Natural killer cell (primary cell): ENCODE results near the gene ARHGEF39. TPM values are rescaled to one million over a fixed set of nuclear protein-coding genes. Genes with fewer than 3 reads are reported as not detected.

Experiments used
- ATAC-seq, 3 donors: fragments of 150-1000 bp in 2 of 3; fragments of 200-7000 bp in 1 of 3; cut with Tn5 transposase; 1 replicate in 1 of 3; 2 replicates in 2 of 3; pipeline ENCODE4 v1.10.0; 2021; ENCODE audit warnings: mild to moderate bottlenecking in 2 of 3, moderate library complexity in 2 of 3
- DNase-seq, 2 donors: peaks; one replicate each; pipeline versions ENCODE4 v3.0.0 to v3.0.0-alpha.2; 2013 to 2021; ENCODE audit warnings: mixed read lengths in 1 of 2
- H3K27ac ChIP-seq: one replicate; pipeline ENCODE4 v1.5.1; 2013; ENCODE audit warnings: mild to moderate bottlenecking, low read length
- H3K27me3 ChIP-seq: one replicate; pipeline ENCODE4 v1.6.1; 2013; ENCODE audit warnings: low read length; ENCODE audit not compliant: control insufficient read depth, insufficient read depth
- H3K36me3 ChIP-seq: one replicate; pipeline ENCODE4 v1.6.1; 2013; ENCODE audit warnings: low read length; ENCODE audit not compliant: control insufficient read depth, insufficient read depth
- H3K4me1 ChIP-seq: one replicate; pipeline ENCODE4 v1.6.1; 2013; ENCODE audit warnings: low read length; ENCODE audit not compliant: control insufficient read depth, insufficient read depth
- H3K4me3 ChIP-seq: one replicate; pipeline ENCODE4 v1.5.1; 2013; ENCODE audit warnings: low read length
- H3K9me3 ChIP-seq: one replicate; pipeline ENCODE4 v1.6.1; 2013; ENCODE audit warnings: low read length; ENCODE audit not compliant: control insufficient read depth, insufficient read depth
- H3K27ac Mint-ChIP-seq, 2 donors: one replicate each; pipeline ENCODE4 v1.8.0; 2022; ENCODE audit warnings: mild to moderate bottlenecking in 2 of 2, mixed read lengths in 2 of 2, moderate library complexity in 1 of 2
- H3K27me3 Mint-ChIP-seq, 2 donors: one replicate each; pipeline ENCODE4 v1.8.0; 2022; ENCODE audit warnings: low read depth in 2 of 2, mixed read lengths in 2 of 2
- H3K36me3 Mint-ChIP-seq: one replicate; pipeline ENCODE4 v1.8.0; 2022; ENCODE audit warnings: mixed read lengths
- H3K4me1 Mint-ChIP-seq, 2 donors: one replicate each; pipeline ENCODE4 v1.8.0; 2022; ENCODE audit warnings: mixed read lengths in 2 of 2
- H3K4me3 Mint-ChIP-seq: one replicate; pipeline ENCODE4 v1.8.0; 2022; ENCODE audit warnings: mild to moderate bottlenecking, moderate library complexity, mixed read lengths
- H3K9me3 Mint-ChIP-seq, 2 donors: one replicate each; pipeline ENCODE4 v1.8.0; 2022; ENCODE audit warnings: mixed read lengths in 2 of 2
- WGBS: methylation state at CpG from one replicate; pipeline ENCODE4 v1.1.7; 2013; ENCODE audit warnings: missing lambda C conversion rate; ENCODE audit not compliant: insufficient coverage; 5-methylcytosine and 5-hydroxymethylcytosine counted together
- intact Hi-C: fragments of 100-400 bp; cut with micrococcal nuclease; formaldehyde crosslinking; loops from one replicate; pipeline ENCODE4 v1.14.2; 2022
- total RNA-seq, 4 donors: library from RNA; stranded (reverse); fragments of 120-200 nt in 1 of 4; gene quantifications; one replicate each; pipeline versions ENCODE4 v1.2.3 to v1.2.4, GENCODE V29; 2013 to 2022
- TF ChIP-seq, protein P1 (sequence below): fragments of 200-600 bp; IDR thresholded peaks from one replicate; pipeline ENCODE4 v1.8.0; 2022; ENCODE audit warnings: antibody characterized with exemption

ARHGEF39 gene
- total RNA-seq, 3 donors from 2014 or later (not counting 1 experiment from before 2014, with no cell fraction given): 1.3 to 3.2 (median 1.5) TPM

DNA sequence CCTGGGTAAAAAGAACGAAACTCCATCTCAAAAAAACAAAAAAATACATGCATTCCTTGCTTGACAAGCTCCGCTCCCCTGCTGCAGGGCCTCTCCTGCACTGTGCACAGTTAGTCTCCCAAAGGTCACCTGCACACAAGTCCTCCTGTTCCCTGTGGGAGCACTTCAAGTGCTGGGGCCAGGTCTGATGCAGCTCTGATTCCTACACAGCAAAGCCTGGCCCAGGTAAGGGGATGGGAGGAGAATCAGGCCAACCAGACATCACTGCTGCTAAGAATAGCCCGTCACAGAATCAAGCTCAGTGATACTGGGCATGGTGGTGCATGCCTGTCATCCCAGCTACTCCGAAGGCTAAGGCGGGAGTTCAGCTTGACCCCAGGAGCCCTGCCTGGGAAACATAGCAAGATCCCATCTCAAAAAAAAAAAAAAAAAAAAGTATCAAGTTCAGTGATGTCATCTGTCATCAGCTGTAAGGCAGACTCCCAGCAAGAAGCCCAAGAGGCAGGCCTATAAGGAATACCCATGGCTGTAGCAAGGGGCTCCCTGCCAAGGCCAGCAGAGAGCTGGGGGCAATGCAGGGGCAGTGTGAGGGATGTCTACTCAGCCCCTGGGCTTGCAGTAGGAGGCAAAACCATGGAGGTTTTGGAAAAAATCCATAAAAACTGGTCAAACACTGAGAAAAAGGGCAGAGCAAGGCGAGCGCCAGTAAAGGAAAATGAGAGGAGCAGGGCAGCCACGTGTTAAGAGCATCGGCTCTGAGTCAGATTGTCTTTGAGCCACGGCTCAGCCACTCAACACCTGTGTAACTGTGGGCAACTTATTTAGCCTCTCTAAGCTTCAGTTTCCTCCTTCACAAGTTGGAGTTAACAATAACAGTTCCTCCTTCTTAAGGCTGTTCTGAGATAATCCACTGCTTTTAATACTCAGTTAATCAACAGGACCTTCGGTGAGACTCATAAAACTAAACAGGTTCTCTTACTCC, 21.5 kb upstream of the ARHGEF39 start:
- no peak overlapping the region for H3K27ac Mint-ChIP-seq

DNA sequence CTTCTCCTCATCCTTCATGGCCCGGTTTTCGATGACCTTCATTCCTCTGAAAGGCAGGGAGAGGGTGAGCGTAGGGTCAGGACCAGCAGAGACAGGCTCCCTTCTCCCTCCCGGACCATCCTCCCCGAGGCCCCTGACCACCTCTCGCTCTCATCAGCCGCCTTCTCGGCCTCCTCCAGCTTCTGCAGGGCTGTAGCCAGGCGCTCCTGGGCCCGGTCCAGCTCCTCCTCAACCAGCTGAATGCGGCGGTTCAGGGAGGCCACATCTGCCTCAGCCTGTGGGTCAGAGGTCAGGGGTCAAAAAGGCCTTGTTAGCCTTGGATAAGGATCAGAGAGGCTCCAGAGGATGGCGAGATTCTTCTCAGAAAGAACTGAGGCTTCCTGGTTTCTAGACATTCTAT, 20.5 kb upstream of the ARHGEF39 start:
- H3K9me3 Mint-ChIP-seq: no peaks in the 10 kb centered on the region
- no peak for ATAC-seq

More for the DNA sequence above, 21.5 kb upstream of the ARHGEF39 start:
- Histone ChIP-seq H3K36me3 (peaks cover 4% of the 10 kb centered on the region), H3K4me3 (no peak overlapping the region), H3K9me3 (no peaks in the 10 kb centered on the region), H3K27ac (no peak overlapping the region), H3K4me1 (peaks cover 14% of the 10 kb centered on the region), H3K27me3 (no peaks in the 10 kb centered on the region)
- WGBS: 86% methylated on average over 10 of the region's 11 CpGs
- peaks cover 0 to 19% of the 10 kb centered on the region in 2 donors for H3K4me1 Mint-ChIP-seq
- H3K4me3 Mint-ChIP-seq: peak overlapping the region; percentile 31
- no peak for DNase-seq
- H3K36me3 Mint-ChIP-seq: no peaks in the 10 kb centered on the region
- no peaks in the 10 kb centered on the region for H3K27me3 Mint-ChIP-seq
- intact Hi-C loops: no loop called here
- no peaks in the 10 kb centered on the region for H3K9me3 Mint-ChIP-seq
- TF ChIP-seq, protein P1, sequence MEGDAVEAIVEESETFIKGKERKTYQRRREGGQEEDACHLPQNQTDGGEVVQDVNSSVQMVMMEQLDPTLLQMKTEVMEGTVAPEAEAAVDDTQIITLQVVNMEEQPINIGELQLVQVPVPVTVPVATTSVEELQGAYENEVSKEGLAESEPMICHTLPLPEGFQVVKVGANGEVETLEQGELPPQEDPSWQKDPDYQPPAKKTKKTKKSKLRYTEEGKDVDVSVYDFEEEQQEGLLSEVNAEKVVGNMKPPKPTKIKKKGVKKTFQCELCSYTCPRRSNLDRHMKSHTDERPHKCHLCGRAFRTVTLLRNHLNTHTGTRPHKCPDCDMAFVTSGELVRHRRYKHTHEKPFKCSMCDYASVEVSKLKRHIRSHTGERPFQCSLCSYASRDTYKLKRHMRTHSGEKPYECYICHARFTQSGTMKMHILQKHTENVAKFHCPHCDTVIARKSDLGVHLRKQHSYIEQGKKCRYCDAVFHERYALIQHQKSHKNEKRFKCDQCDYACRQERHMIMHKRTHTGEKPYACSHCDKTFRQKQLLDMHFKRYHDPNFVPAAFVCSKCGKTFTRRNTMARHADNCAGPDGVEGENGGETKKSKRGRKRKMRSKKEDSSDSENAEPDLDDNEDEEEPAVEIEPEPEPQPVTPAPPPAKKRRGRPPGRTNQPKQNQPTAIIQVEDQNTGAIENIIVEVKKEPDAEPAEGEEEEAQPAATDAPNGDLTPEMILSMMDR: no peak
- ATAC-seq: no peak

DNA sequence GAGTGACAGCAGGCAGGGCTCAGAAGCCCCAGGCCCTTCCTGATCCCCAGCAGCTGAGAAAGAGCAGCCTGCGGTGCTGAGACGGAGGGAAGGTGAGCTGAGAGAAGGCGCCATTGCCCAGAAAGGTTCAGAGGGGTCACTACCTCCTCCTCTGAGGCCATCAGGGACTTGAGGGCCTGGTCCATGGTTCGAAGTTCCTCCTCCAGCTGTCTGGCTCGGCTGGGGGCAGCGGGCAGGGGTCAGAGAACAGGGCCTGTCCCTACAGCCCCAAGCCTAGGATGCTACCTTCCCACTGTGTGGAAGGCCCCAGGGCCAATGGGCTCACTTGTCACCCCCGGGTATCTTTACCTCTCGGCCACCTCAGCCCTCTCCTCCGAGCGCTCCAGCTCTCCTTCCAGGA, 19.9 kb upstream of the ARHGEF39 start:
- Histone ChIP-seq H3K9me3 (no peaks in the 10 kb centered on the region), H3K4me1 (peaks cover 4% of the 10 kb centered on the region), H3K4me3 (no peak overlapping the region), H3K27me3 (no peaks in the 10 kb centered on the region), H3K27ac (no peak overlapping the region), H3K36me3 (peaks cover 4% of the 10 kb centered on the region)
- H3K9me3 Mint-ChIP-seq: no peaks in the 10 kb centered on the region
- no peak for ATAC-seq
- TF ChIP-seq, protein P1: no peak
- H3K27ac Mint-ChIP-seq: no peak overlapping the region
- WGBS: 96% methylated on average over 10 of the region's 10 CpGs
- intact Hi-C loops: no loop called here
- H3K4me3 Mint-ChIP-seq: no peak overlapping the region
- H3K27me3 Mint-ChIP-seq: no peaks in the 10 kb centered on the region
- no peak for DNase-seq
- H3K36me3 Mint-ChIP-seq: no peaks in the 10 kb centered on the region
- peaks cover 0 to 10% of the 10 kb centered on the region in 2 donors for H3K4me1 Mint-ChIP-seq

More for the DNA sequence above, 20.5 kb upstream of the ARHGEF39 start:
- Histone ChIP-seq H3K9me3 (no peaks in the 10 kb centered on the region), H3K27ac (no peak overlapping the region), H3K36me3 (peaks cover 4% of the 10 kb centered on the region), H3K27me3 (no peaks in the 10 kb centered on the region), H3K4me1 (peaks cover 9% of the 10 kb centered on the region), H3K4me3 (no peak overlapping the region)
- no peak for DNase-seq
- 94% methylated on average over 13 of the region's 13 CpGs for WGBS
- peaks cover 0 to 10% of the 10 kb centered on the region in 2 donors for H3K4me1 Mint-ChIP-seq
- no peaks in the 10 kb centered on the region for H3K27me3 Mint-ChIP-seq
- H3K27ac Mint-ChIP-seq: no peak overlapping the region
- no peak overlapping the region for H3K4me3 Mint-ChIP-seq
- TF ChIP-seq, protein P1: no peak
- intact Hi-C loops: no loop called here
- H3K36me3 Mint-ChIP-seq: no peaks in the 10 kb centered on the region
